Caco-2 (cell line): ENCODE measurements around the gene LRMDA. TPM values are rescaled to one million over a fixed set of nuclear protein-coding genes. Genes with fewer than 3 reads are reported as not detected.

ENCODE experiments used
- BruUV-seq: library from RNA; stranded (reverse); fragments of 400-500 nt; replicated peaks from 2 replicates; lab custom pipeline; 2021; lab: Mats Ljungman, UMichigan
- CTCF ChIA-PET: fragments of 300-600 bp; sonication (Branson Sonifier 250); formaldehyde crosslinking; loops from one replicate; lab custom pipeline; 2022; ENCODE audit warnings: antibody characterized with exemption; lab: Charles Lee
- POLR2A ChIA-PET: fragments of 300-600 bp; sonication (Branson Sonifier 250); formaldehyde crosslinking; loops from one replicate; lab custom pipeline; 2022; ENCODE audit warnings: antibody characterized with exemption; lab: Charles Lee
- DNase-seq, 2 experiments: peaks; one replicate each; pipeline versions ENCODE4 v3.0.0 to v3.0.0-alpha.2; 2020 to 2022
- H3K27me3 ChIP-seq: replicated peaks from 2 replicates; pipeline ENCODE4 v1.6.0; 2011; ENCODE audit warnings: low read length; ENCODE audit not compliant: control insufficient read depth, insufficient read depth
- H3K36me3 ChIP-seq: 2 replicates; pipeline ENCODE4 v1.5.1; 2011; ENCODE audit warnings: low read length; ENCODE audit not compliant: control insufficient read depth, insufficient read depth
- H3K4me1 ChIP-seq: fragments of 250-450 bp; sonication (Bioruptor Pico); 2 replicates; pipeline ENCODE4 v1.5.1; 2020; ENCODE audit warnings: mild to moderate bottlenecking
- H3K4me3 ChIP-seq: 2 replicates; pipeline ENCODE4 v1.5.1; 2011; ENCODE audit warnings: low read depth, mild to moderate bottlenecking, control low read depth, low read length
- H3K9me3 ChIP-seq: fragments of 250-450 bp; sonication (Bioruptor Pico); 2 replicates; pipeline ENCODE4 v1.5.1; 2020; ENCODE audit warnings: mild to moderate bottlenecking, moderate library complexity
- H3K27ac Mint-ChIP-seq: one replicate; pipeline ENCODE4 v1.8.0; 2022; ENCODE audit warnings: mixed read lengths; ENCODE audit not compliant: unreplicated experiment
- H3K27me3 Mint-ChIP-seq: one replicate; pipeline ENCODE4 v1.8.0; 2022; ENCODE audit warnings: mixed read lengths; ENCODE audit not compliant: insufficient read depth, unreplicated experiment
- H3K36me3 Mint-ChIP-seq: one replicate; pipeline ENCODE4 v1.8.0; 2022; ENCODE audit warnings: mild to moderate bottlenecking, mixed read lengths; ENCODE audit not compliant: insufficient read depth, unreplicated experiment
- H3K4me1 Mint-ChIP-seq: one replicate; pipeline ENCODE4 v1.8.0; 2022; ENCODE audit warnings: low read depth, mixed read lengths; ENCODE audit not compliant: unreplicated experiment
- H3K4me3 Mint-ChIP-seq: one replicate; pipeline ENCODE4 v1.8.0; 2022; ENCODE audit warnings: mild to moderate bottlenecking, moderate library complexity, mixed read lengths; ENCODE audit not compliant: unreplicated experiment
- H3K9me3 Mint-ChIP-seq: one replicate; pipeline ENCODE4 v1.8.0; 2022; ENCODE audit warnings: mixed read lengths; ENCODE audit not compliant: unreplicated experiment
- intact Hi-C: fragments of 100-400 bp; cut with micrococcal nuclease; formaldehyde crosslinking; loops from one replicate; pipeline ENCODE4 v1.10.0; 2022; ENCODE audit not compliant: unreplicated experiment
- total RNA-seq: library from RNA; stranded (reverse); gene quantifications from 2 replicates; pipeline ENCODE4 v1.2.3, GENCODE V29; 2022
- TF ChIP-seq, protein P1 (sequence below), 2 experiments: fragments of 200-600 bp in 1 of 2; IDR thresholded peaks; 1 replicate in 1 of 2; 2 replicates in 1 of 2; pipeline versions ENCODE4 v1.5.1 to v1.8.0; 2011 to 2022; ENCODE audit warnings: antibody characterized with exemption in 1 of 2, control low read depth in 1 of 2, inconsistent platforms in 1 of 2, low read depth in 1 of 2, low read length in 1 of 2, mild to moderate bottlenecking in 1 of 2, moderate library complexity in 1 of 2; ENCODE audit not compliant: insufficient read depth in 1 of 2, severe bottlenecking in 1 of 2, unreplicated experiment in 1 of 2

Gene LRMDA
- total RNA-seq, 1 experiment from 2014 or later = 18.5 TPM

DNA sequence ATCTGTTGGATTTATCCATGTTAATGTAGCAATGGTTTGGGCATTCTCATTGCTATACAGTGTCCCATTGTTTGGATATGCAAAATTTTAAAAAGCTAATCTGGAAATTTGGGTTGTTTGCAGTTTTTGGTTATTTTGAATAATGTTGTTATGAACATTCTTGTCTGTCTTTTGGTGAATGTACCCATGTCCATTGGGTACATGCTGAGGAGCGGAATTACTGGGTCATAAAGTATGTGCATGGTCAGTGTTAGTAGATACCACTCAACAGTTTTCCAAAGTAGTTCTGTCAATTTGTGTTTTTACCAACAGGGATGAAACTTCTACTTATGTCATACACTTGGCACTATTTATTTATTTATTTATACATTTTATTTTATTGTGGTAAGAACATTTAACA is 153.9 kb downstream of the LRMDA start:
- Mint-ChIP-seq H3K4me3 (no peak overlapping the region), H3K9me3 (peaks cover 30% of the 10 kb centered on the region), H3K36me3 (no peaks in the 10 kb centered on the region), H3K27me3 (no peaks in the 10 kb centered on the region), H3K4me1 (no peaks in the 10 kb centered on the region), H3K27ac (no peak overlapping the region)
- H3K4me3 ChIP-seq = no peak overlapping the region
- no peaks in the 10 kb centered on the region for H3K36me3 ChIP-seq
- no peaks in the 10 kb centered on the region for H3K27me3 ChIP-seq
- POLR2A ChIA-PET = no interaction called here
- DNase-seq = no peak
- TF ChIP-seq, protein P1, sequence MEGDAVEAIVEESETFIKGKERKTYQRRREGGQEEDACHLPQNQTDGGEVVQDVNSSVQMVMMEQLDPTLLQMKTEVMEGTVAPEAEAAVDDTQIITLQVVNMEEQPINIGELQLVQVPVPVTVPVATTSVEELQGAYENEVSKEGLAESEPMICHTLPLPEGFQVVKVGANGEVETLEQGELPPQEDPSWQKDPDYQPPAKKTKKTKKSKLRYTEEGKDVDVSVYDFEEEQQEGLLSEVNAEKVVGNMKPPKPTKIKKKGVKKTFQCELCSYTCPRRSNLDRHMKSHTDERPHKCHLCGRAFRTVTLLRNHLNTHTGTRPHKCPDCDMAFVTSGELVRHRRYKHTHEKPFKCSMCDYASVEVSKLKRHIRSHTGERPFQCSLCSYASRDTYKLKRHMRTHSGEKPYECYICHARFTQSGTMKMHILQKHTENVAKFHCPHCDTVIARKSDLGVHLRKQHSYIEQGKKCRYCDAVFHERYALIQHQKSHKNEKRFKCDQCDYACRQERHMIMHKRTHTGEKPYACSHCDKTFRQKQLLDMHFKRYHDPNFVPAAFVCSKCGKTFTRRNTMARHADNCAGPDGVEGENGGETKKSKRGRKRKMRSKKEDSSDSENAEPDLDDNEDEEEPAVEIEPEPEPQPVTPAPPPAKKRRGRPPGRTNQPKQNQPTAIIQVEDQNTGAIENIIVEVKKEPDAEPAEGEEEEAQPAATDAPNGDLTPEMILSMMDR (IDR thresholded peaks at IDR 0.05; ENCODE audit: insufficient read depth in 1 of 2, low read depth in 1 of 2, low read length in 1 of 2, severe bottlenecking in 1 of 2, unreplicated experiment in 1 of 2) = no peak
- peaks cover 11% of the 10 kb centered on the region; the same call in 1 of the 2 replicates for H3K9me3 ChIP-seq
- intact Hi-C loops = no loop called here
- BruUV-seq = no TSS peak
- H3K4me1 ChIP-seq = no peaks in the 10 kb centered on the region
- CTCF ChIA-PET = no interaction called here

DNA sequence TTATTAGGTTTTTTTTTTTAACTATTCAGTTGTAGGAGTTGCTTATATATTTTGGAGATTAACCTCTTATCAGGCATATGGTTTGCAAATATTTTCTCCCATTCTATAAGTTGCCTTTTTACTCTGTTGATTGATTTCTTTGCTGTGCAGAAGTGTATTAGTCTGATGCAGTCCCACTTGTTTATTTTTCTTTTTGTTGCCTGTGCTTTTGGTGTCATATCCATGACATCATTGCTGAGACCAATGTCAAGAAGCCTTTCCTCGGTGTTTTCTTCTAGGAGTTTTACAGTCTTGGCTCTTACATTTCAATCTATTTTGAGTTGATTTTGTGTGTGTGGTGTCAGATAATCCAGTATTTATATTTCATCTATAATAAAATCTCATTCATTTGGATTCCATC is 155.4 kb downstream of the LRMDA start:
- Mint-ChIP-seq H3K4me1 (no peaks in the 10 kb centered on the region), H3K36me3 (no peaks in the 10 kb centered on the region), H3K9me3 (peaks cover 35% of the 10 kb centered on the region), H3K27me3 (no peaks in the 10 kb centered on the region), H3K27ac (no peak overlapping the region), H3K4me3 (no peak overlapping the region)
- no TSS peak for BruUV-seq
- ChIA-PET POLR2A (no interaction called here), CTCF (no interaction called here)
- Histone ChIP-seq H3K36me3 (no peaks in the 10 kb centered on the region), H3K4me1 (no peaks in the 10 kb centered on the region), H3K9me3 (0 out of 2 replicates have a peak, but pooled peaks cover 5% of the 10 kb centered on the region), H3K4me3 (no peak overlapping the region), H3K27me3 (no peaks in the 10 kb centered on the region)
- TF ChIP-seq, protein P1 (IDR thresholded peaks at IDR 0.05; ENCODE audit: insufficient read depth in 1 of 2, low read depth in 1 of 2, low read length in 1 of 2, severe bottlenecking in 1 of 2, unreplicated experiment in 1 of 2) = no peak
- no peak for DNase-seq
- intact Hi-C loops = no loop called here

DNA sequence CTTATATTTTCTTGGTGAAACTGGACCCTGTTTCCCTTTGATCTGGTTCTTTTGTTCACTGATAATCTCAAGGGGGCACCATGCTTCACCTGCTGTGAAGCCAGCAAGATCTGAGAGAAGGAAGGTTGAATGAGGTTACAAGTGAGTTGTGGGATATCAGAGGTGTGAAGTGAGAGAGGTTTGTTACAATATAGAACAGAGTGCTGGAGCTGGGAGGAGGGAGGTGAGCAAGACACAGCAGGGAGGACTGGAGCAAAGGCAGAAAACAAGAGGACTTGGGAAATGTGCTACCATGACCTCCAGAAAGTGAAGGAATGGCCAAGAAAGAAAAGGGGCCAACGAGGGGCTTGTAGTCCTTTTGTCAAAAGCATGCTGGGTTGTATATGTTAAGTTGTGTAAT is 156.6 kb downstream of the LRMDA start:
- H3K36me3 ChIP-seq = no peaks in the 10 kb centered on the region
- no TSS peak for BruUV-seq
- no peaks in the 10 kb centered on the region for H3K4me1 ChIP-seq
- Mint-ChIP-seq H3K4me3 (no peak overlapping the region), H3K27me3 (no peaks in the 10 kb centered on the region), H3K9me3 (peaks cover 27% of the 10 kb centered on the region), H3K36me3 (no peaks in the 10 kb centered on the region), H3K4me1 (no peaks in the 10 kb centered on the region), H3K27ac (no peak overlapping the region)
- TF ChIP-seq, protein P1 (IDR thresholded peaks at IDR 0.05; ENCODE audit: insufficient read depth in 1 of 2, low read depth in 1 of 2, low read length in 1 of 2, severe bottlenecking in 1 of 2, unreplicated experiment in 1 of 2) = no peak
- no peak overlapping the region for H3K4me3 ChIP-seq
- CTCF ChIA-PET = no interaction called here
- POLR2A ChIA-PET = no interaction called here
- no peak for DNase-seq
- H3K9me3 ChIP-seq = no peaks in the 10 kb centered on the region
- no peaks in the 10 kb centered on the region for H3K27me3 ChIP-seq
- intact Hi-C loops = no loop called here
